Activated gamma-delta T cell (primary cell): ENCODE measurements around the gene PTGDS.
"Not testable (repeated sequence)": the region's sequence is repeated elsewhere in the genome, so short reads cannot be mapped to it uniquely, and the experiment has no call there.

Experiments used
- DNase-seq: peaks from one replicate; lab custom pipeline; 2025; lab: John Stamatoyannopoulos, UW

The PTGDS gene

GRCh38 chr9:136990242-136990911, 13.1 kb downstream of the PTGDS start:
- no peak for DNase-seq

DNA sequence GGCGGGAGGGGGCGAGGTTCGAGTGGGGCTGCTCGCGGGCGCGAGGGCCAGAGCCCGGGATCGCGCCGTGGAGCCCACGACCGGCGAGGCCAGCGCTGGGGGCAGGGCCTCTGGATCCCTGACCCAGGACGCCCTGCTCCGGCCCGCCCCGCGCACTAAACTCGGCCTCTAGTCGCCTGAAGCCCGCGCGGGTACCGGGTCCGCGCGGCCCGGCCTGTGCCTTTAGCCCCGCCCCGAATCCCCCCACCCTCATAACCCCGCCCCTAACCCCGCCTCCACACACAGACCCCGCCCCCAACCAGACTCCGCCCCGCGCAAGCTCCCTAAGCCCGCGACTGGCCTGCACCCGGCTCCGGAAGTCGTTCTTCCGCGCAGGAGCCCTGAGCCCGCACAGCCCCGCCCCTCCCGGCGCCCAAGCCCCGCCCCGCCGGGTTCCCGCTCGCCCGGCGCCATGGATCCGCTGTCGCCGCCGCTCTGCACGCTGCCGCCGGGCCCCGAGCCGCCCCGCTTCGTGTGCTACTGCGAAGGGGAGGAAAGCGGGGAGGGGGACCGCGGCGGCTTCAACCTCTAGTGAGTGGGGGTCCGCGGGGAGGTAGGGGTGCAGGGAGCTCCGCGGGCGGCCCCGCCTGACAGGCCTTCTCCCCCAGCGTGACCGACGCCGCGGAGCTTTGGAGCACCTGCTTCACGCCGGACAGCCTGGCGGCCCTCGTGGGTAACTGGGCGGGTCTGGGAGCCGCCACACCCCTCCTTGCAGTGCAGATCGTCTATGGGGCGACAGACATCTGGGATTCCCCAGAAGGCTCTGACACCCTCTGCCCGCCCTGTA, 14.9 kb downstream of the PTGDS start, which contains the start of gene PAXX:
PAXX (plus strand) TSS at position 430 of the 826 bp plus-strand sequence; CDS start at position 452, 22 bp downstream.
- DNase-seq, result peak; percentile 85

DNA sequence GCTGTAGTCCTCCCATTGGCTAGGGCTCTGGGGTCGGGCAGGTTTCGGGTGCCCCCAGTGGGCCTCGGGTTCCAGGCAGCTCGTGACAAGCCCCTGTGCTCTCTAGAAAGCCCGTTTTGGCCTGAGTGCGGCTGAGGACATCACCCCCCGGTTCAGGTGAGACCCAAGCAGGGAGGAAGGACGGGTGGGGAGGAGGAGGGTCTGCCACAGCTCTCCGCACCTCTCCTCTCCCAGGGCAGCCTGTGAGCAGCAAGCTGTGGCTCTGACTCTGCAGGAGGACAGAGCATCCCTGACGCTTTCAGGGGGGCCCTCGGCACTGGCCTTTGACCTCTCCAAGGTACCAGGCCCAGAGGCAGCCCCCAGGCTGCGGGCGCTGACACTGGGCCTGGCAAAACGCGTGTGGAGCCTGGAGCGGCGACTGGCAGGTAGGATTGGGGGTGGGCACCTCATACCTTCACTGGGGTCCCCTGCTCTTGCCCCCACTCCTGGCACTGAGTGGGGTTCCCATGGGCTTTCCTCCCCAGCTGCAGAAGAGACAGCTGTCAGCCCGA, 15.6 kb downstream of the PTGDS start:
- DNase-seq, result no peak

GRCh38 chr9:136994180-136994887, 17.0 kb downstream of the PTGDS start:
- no peak for DNase-seq

- no peak for DNase-seq
These were observed 17.6 kb downstream of the PTGDS start for GRCh38 chr9:136994888-136995230.

GRCh38 chr9:136995362-136995761, 18.1 kb downstream of the PTGDS start:
- DNase-seq, result no peak

DNA sequence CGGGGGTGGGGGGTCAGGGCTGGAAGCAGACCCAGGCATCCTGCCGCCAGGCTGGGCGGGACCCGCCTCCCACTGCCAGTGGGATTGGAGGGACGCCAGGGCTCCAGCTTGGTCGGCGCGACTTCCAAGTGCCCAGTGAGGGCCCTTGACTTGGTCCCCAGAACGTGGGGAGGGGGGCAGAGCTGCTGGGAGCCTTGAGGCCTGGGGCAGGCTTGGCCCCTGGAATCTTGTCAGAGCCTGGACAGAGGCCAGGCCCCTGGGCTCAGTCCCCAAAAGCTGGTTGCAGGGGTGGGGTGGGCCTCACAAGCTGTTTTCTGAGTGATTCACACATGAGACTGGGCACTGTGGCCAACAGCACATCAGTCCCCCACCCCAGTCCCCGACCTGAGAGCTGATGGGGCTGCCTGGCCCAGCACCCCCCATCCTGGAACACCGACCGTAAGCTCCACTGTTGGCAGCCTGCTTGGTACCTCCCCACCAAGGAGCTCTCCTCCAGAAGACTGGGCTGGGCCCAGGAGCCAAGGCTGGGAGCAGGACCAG, 18.5 kb downstream of the PTGDS start:
- DNase-seq, result no peak

GRCh38 chr9:136996361-136997292, 19.3 kb downstream of the PTGDS start, which contains the start of gene CLIC3:
TSS of gene CLIC3 (minus strand) at chr9:136996568. CDS start at chr9:136996543, 25 bp downstream.
- peak; percentile 69 for DNase-seq

DNA sequence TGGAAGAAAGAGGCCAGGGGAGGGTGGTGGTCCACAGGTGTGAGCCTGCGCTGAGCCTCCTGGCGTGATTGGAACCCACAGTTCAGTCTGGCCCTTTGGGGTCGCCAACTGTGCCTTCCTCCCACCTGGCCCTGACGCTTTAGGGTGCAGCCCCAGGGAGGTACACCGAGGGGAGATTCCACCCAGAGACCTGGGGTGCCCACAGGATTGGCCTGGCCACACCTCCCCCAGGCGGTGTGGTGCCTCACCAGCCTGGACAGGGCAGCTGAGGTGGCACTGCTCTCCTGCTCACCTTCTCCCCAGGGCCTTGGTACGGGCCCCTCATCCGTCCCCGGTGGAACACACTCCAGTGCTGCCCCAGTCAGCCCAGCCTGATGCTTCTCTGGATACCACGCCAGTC, 20.1 kb downstream of the PTGDS start:
- no peak for DNase-seq

GRCh38 chr9:136997830-136998234, 20.5 kb downstream of the PTGDS start:
- DNase-seq, result peak; percentile 35

DNA sequence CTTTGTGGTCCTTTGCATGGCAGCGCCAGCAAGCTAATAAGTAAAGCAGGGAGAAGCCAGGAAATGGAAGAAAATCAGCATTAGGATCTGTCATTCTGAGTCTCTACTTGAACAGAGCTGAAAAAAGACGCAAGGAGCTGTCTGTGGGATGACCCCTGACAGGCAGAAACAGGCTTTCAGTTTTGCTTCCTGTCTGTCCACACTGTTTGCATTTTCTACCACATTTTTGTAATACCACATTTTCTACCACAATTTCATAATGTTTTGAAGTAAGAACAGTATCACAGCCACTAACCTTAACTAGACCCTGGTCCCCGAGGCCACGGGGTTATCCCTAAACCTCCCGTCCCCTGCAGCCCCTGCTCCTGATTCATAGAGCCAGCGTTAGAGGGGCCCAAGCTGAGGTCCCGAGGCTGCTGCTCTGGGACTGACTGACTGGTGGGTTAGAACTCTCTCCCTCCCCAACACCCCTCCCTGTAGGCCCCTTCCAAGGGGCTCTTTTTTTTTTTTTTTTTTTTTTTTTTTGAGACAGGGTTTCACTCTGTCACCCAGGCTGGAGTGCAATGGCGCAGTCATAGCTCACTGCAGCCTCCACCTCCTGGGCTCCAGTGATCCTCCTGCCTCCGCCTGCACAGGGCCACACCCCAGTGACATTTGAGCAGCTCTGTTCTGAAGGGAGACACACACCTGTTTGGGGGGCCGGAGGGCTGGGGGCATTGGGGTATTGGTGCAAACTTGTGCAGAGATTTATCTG, 23.1 kb downstream of the PTGDS start:
- no peak for DNase-seq

- no peak for DNase-seq
These were observed 24.7 kb downstream of the PTGDS start for GRCh38 chr9:137001857-137002645.

GRCh38 chr9:137002646-137003041, 25.3 kb downstream of the PTGDS start:
- DNase-seq, result no peak

GRCh38 chr9:137004285-137004684, 27.0 kb downstream of the PTGDS start:
- not testable (repeated sequence) for DNase-seq

- no peak for DNase-seq
These were observed 29.1 kb downstream of the PTGDS start for GRCh38 chr9:137006116-137007003.

GRCh38 chr9:137007108-137007815, 30.0 kb downstream of the PTGDS start:
- no peak for DNase-seq

GRCh38 chr9:137007816-137008270, 30.5 kb downstream of the PTGDS start:
- no peak for DNase-seq
